NT2/D1 (cell line): ENCODE data around the gene ALG1L2.
"Not testable (repeated sequence)": the region's sequence is repeated elsewhere in the genome, so short reads cannot be mapped to it uniquely, and the experiment has no call there.

Experiments
- YY1 ChIP-seq: IDR thresholded peaks from 2 replicates; pipeline ENCODE4 v1.6.1; 2011; ENCODE audit not compliant: insufficient read length, insufficient read depth
- ZNF274 ChIP-seq: IDR thresholded peaks from 2 replicates; pipeline ENCODE4 v1.6.1; 2011; ENCODE audit warnings: mild to moderate bottlenecking, low read depth, low read length

DNA sequence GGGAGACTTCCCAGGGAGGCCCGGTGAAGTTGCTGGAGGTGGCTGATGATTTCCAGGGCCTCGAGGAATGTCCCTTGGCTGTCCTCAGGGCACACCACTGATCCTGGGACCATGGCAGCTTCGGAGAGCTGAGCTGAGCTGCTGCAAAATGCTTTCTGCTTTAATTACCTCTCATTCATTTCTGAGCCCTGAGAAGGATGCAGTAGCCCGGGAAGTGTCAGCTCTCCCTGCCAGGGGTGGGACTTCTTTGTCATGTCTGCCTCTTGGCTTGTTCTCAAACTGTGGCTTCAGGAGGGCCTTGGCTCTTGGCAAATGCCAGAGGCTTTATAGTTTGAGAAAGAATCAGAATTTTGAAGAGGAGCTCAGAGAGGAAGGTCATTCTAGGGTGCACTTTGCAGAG, 28.7 kb upstream of the ALG1L2 start:
- not testable (repeated sequence) for TF ChIP-seq ZNF274, YY1
